ENCODE results near the gene SPON1.

SPON1 gene

GRCh38 chr11:14300661-14301304 lies 338.3 kb downstream of the SPON1 start:
- DNase-seq = peak; percentile 72

- DNase-seq = no peak
These were observed 342.1 kb downstream of the SPON1 start for GRCh38 chr11:14304601-14305000.

GRCh38 chr11:14305649-14306048 lies 343.1 kb downstream of the SPON1 start:
- no peak for DNase-seq

- no peak for DNase-seq
These were observed 344.0 kb downstream of the SPON1 start for GRCh38 chr11:14306481-14306880.

- DNase-seq = peak; percentile 46
These were observed 345.8 kb downstream of the SPON1 start for GRCh38 chr11:14308114-14308896.

GRCh38 chr11:14308897-14309387 lies 346.4 kb downstream of the SPON1 start:
- no peak for DNase-seq

GRCh38 chr11:14309425-14310192 lies 347.1 kb downstream of the SPON1 start:
- no peak for DNase-seq

- DNase-seq = peak; percentile 52
These were observed 348.2 kb downstream of the SPON1 start for GRCh38 chr11:14310679-14311078.

- DNase-seq = peak; percentile 77
These were observed 350.4 kb downstream of the SPON1 start for GRCh38 chr11:14312736-14313438.

- DNase-seq = no peak
These were observed 351.6 kb downstream of the SPON1 start for GRCh38 chr11:14314127-14314526.

GRCh38 chr11:14315130-14315529 lies 352.6 kb downstream of the SPON1 start:
- no peak for DNase-seq

Data from fibroblast of skin of right quadriceps (primary cell).